ENCODE results near the gene RNF157.

DNA sequence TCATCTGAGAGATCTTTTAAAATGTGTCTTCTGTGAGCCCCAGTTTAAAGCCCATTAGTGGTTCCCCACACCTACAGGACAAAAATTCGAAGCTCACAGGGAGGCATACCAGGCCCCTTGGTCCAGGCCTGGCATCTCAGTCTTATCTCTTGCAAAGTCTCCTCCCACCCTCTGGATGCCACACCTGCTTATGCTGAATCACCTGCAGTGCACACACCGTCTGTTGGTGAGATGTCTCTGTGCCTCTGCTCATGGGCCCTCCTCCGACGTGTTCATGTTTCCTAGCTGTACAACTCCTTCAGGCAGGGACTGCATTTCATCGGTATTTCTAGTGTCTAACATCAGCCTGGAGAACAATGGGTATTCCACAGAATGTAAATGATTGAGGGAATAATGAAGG lies 41.6 kb downstream of the RNF157 start:
- TF ChIP-seq POLR2A (IDR thresholded peaks at IDR 0.05; ENCODE audit: low read length): no peak
- no peak for TF ChIP-seq GATA1 (IDR thresholded peaks at IDR 0.05; ENCODE audit: low read depth, low read length)
